PFSK-1 (cell line): ENCODE measurements around the gene OR10A6.

Experiments
- FOXP2 ChIP-seq: optimal IDR thresholded peaks from 2 replicates; pipeline ENCODE3; 2011; ENCODE audit warnings: borderline replicate concordance, control low read depth, inconsistent platforms; ENCODE audit not compliant: insufficient read depth; ENCODE audit errors: extremely low read length, extremely low read depth
- POLR2AphosphoS5 ChIP-seq: IDR thresholded peaks from 2 replicates; pipeline ENCODE4 v1.6.1; 2012; ENCODE audit warnings: low read depth, mild to moderate bottlenecking, control low read depth, low read length, moderate library complexity
- REST ChIP-seq, 2 experiments: IDR thresholded peaks; 2 replicates each; pipeline versions ENCODE4 v1.6.1 to v1.8.0; 2011 to 2012; ENCODE audit warnings: low read depth in 2 of 2, low read length in 2 of 2, control low read depth in 1 of 2, inconsistent platforms in 1 of 2, mild to moderate bottlenecking in 1 of 2, moderate library complexity in 1 of 2; ENCODE audit not compliant: insufficient read depth in 1 of 2
- SIN3A ChIP-seq: IDR thresholded peaks from 2 replicates; pipeline ENCODE4 v1.6.1; 2012; ENCODE audit warnings: mild to moderate bottlenecking, low read length, moderate library complexity, borderline replicate concordance; ENCODE audit not compliant: insufficient read depth
- TAF1 ChIP-seq: IDR thresholded peaks from 2 replicates; pipeline ENCODE4 v1.6.1; 2012; ENCODE audit warnings: low read length, control low read depth, borderline replicate concordance; ENCODE audit not compliant: insufficient read depth

- TF ChIP-seq POLR2AphosphoS5 (no peak), SIN3A (no peak), TAF1 (no peak), FOXP2 (no peak), REST (IDR thresholded peaks at IDR 0.05; ENCODE audit: insufficient read depth in 1 of 2, low read depth in 2 of 2, low read length in 2 of 2) (no peak)
Measured at GRCh38 chr11:7927635-7928034, 3.4 kb downstream of the OR10A6 start.
